ENCODE data around the gene NAT8L.

NAT8L gene

DNA sequence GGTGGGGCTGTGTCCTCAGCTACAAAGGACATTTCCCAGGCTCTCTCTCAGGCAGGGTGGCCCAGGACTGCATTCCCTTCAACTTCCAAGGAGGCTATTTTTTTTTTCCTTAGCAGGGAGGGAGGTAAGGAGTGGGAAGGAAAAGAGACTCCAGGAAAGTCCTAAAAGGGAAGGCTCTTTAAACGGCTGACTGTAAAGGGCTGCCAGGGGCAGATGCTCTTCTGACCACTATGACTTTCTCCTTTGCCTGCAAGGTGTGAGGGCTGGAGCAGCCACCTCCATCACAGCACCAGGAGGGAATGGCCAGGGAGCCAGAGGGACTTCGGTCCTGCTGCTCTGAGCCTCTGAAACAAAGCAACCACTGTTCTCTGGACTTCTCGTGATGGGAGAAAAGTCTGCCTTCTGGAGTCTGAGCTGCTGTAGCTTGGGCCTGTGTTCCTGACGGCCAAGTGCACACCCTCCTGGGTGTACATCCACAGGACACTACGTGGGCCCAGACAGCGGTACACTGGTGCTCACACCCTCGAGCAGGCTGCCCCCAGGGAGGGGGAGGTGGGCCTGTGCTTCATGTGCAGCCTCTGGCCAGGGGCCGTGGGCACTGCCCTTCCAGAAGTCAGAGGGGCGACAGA, 17.9 kb downstream of the NAT8L start:
- DNase-seq: no peak

DNA sequence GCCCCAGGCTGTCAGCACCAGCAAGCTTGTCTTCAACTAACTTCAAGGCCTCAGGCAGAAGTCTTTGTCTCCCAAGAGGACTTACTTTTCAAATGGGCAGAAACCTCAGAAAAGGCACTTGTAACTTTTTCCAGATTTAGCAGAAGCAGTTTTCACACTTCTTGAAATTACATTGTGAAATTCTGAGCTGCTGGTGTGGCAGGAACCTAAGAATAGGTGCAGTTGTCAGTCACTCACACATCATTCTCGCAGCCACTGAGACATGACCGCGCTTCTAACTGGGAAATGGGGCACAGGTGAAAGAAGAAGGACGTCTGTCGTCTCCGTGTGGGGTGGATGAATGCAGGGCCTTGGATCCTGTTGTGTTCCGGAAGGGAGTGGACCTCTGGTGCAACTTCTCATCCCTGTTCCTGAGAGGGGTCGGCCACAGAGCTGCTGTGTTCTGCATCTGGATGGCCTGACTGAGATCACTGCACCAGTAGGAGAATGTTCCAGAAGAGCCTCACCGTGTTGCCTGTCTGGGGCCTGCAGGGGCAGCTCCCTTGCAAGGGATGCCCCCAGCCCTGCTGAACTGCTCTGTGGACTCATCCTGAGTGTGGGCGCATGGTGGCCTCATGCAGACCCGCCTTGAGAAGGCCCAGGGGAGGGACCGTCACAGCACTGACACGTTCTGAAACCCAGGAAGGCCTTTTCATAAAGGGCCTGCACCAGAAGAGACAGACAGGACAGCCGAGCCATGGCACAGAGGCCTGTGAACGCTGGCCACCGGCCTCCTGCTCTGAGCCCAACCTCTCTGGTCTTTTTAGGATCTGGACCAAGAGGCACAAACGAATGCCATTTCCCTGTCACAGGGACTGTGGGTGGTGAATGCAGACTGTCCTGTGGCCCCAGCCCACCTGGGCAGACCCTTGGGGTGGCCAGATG, 18.7 kb downstream of the NAT8L start:
- DNase-seq: no peak

DNA sequence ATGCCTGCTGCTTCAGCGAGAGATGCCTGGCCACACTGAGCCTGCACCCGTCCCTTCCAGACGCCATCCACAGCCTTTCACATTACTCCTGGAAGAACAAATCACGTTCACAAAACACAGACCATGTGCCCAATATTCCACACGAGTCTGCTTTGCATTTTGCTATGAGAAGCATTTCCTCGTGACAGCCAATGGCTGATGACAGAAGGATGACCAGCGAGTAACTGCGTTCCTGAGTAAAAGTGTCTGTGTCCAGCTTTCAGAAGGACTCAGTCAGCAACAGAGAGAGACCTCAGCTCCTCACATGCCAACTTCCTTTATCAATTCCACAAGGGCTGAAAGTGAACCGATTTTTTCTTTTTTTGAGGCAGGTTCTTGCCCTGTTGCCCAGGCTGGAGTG, 19.5 kb downstream of the NAT8L start:
- no peak for DNase-seq

DNA sequence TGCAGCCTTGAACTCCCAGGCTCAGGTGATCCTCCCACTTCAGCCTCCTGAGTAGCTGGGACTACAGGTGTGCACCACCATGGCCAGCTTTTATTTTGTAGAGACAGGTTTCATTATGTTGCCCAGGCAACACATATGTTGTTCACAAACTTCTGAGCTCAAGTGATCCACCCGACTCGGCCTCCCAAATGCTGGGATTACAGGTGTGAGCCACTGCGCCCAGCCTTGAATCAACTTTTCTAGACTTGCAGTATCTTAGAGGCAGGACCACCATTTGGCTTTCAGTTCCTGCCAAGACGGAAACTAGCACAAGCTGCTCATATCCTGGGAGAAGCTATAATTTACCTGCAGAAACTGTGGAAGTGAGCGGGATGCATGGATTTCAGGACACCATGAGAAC, 19.9 kb downstream of the NAT8L start:
- no peak for DNase-seq

DNA sequence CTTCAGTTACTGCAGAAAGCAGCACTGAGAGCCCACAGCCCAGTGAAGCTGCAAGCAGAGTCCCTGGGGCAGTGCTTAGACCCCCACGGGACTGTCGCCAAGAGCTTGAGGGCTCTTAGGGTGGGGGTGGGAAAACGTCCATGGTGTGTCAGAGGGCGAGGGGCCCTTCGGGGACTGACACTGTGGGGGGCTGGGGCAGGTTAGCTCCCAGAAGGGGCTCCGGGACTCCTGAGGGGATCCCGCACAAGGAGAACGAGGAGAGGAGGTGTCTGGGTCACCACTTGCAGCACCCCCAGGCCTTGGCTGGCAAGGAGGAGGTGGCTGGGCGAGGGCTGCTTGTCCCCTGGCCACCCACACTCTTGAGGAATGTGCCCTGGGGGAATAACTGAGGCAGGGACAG, 20.8 kb downstream of the NAT8L start:
- DNase-seq: no peak

DNA sequence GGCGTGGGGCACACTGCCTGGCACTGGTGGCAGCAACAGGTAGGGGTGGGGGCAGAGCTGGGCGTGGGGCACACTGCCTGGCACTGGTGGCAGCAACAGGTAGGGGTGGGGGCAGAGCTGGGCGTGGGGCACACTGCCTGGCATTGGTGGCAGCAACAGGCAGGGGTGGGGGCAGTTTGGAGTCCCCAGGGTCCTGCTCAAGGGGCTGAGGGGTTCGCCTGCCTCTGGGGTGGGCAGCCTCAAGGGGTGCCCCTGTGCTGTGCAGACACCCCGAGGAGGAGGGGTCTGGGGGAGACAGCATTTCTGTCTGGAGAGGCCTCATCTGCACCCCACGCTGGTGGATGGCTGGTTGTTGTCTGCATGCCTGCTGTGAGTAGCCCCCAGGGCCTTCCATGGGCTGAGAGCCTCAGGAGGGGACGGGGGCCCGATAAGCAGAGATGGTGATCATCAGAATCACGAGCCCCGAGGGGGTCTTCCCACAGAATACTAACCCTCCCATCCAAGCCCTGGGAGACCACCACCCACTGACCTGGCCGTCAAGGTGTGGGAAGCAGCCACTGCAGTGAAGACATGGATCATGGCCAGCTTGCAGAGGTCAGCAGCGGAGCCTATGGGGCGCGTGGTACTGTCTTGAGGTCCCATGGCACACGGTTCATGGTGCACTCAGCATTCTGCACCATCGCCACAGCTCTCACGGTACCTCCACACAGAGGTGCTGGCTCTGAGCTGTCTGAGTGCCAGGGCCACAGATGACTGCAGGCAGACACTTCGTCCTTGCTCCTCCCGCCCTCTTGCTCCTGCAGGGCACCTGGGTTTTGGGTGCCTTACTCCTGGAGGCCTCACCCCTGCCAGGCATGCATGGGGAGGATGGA, 21.5 kb downstream of the NAT8L start:
- no peak for DNase-seq

DNA sequence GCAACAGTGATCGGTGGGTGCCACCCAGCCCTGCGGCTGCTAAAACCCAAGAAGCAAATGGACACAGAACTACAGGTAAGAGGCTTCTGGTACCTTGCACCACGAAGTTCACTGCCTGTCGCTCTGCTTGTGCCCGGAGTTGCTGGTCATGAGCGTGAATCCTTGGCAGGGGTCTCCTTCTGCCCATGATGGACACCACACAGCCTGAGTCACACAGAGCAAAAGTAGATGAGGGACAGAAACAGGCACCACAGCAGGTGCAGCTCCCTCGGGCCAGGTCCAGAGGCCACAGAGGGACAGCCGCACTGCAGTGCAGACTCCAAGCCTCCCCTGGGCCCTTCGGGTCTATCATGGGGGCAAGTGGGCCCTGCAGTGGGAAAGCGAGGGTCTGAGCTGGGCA, 22.4 kb downstream of the NAT8L start:
- DNase-seq: no peak

DNA sequence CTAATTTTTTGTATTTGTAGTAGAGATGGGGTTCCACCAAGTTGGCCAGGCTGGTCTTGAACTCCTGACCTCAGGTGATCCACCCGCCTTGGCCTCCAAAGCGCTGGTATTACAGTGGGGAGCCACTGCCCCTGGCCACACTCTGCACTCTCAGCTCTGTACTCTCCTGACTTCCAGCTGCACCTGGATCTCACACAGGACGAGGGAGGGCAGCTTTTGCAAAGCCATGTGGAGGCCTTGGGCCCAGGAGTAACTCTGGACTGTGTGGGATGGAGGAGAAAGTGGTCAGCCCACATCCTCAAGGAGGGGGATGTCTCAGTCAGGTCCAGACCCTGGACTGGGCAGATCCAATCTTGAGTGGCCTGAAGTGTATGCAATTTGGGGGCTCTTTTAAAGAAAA, 23.0 kb downstream of the NAT8L start:
- no peak for DNase-seq

DNA sequence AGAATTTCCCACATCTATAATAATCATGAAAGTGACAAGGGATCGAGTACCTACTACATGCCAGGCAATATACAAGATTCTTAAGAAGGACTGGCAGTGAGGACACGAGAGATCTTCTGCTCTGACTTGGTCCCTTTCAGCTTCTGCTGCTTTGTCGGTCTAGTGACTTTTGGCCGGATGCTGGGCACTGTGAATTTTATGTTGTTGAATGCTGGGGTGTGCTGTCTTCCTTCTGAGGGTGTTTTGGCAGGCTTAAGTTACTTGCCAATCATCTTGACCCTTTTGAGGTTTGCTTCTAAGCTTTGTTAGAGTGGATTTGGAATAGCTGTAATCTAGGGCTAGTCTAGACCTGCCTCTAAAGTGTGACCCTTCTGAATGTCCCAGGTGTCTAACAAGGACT, 23.5 kb downstream of the NAT8L start:
- DNase-seq: no peak

DNA sequence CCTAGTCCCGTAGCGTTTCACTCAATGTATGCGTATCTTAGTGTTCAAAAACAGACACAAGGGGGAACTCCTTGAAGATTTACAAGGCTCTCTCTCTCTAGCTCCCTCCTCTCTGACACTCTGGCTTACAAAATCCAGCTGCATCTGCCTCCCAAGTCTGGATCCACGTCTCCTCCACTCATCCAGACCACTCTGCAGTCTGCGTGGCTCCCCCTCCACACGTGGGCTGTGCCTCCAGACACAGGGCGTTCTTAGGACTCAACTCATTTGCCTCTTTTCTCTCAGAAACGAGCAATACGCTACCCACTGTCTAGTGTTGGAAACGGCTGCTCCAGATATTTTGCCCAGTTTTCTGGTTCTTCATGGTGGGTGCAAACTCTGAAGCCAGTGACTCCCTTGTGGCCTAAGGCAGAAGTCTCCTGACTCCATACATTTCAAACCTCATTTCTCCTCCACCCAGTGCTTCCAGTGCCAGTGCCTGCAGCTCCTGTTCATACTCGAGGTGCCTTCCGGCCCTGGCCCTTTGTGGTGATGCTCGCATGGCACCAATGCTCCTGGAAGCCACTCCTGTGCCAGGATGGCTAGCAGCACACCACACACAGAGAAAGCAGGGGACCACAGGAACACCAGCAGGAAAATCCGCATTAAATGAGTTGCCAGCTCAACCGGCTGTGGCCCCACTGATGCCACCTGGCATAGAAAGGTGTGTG, 24.1 kb downstream of the NAT8L start:
- DNase-seq: no peak

DNA sequence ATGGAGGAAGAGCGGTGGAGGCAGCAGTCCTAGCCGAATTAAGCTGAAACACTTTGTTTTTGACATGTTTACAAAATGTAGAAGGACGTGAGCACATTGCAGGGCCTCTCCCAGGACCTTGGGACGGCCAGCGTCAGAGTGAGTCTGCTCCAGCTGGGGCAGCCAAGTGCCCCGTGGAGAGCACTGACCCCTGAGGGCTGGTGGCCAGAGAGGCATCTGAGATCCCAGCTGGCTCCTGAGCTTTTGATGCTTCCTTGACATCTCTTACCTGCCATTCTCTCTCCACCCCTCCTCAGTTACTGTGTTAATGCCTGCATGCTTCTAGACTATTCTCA, 24.7 kb downstream of the NAT8L start:
- no peak for DNase-seq

DNA sequence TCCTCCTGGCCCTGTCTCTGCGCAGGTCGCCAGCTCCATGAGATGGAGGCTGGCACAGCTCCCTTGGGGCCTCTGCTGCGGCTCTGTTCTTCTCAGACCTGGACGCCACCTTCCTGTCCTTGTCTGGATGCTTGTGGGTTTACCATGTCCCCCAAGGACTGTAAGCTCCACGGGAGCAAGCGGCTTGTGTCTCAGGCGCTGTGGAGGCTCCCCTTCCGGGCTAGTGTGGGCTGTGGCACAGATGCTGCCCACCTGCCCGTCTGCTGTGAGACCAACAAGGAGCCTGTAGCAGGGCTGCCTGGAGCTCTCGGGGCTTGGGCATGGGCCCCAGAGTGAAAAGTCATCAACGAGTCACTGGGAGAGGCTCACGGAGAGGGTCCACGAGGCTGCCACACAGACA, 25.2 kb downstream of the NAT8L start:
- DNase-seq: no peak

DNA sequence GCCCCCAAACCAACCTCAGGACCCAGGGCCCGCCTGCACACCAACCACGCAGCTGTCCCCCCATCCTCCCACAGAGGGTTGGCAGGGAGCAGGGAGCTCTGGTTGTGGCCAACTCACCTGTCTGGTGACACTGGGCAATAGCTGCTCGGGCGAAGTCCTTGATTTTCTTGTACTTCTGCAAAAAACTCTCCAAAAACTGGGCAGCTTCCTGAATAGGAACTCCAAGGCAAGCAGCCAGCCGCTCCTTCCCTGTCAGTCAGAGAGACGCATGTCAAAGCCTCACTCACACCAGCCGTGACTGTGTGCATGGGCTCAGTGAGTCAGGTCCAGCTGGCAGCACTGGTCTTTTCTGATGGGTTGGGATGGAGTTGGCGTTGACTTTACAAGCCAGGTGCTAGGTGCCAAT, 26.4 kb downstream of the NAT8L start:
- DNase-seq: no peak

DNA sequence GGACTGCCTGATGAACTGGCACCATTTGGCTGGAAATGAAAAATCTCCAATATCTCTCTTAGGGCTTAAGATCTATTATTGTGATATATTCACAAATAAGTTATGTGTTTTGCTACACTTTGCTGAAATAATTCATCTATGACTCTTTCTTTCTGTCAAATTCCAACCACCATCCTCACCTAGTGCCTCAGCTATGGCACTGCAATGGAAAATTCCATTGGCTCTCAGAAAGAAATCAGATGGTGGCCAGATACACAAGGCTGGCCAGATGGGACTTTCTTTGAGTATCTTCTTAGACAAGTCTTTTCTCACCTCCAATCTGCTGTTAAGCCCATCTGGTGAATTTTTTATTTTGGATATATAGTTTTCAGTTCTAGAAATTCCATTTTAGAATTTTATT, 28.0 kb downstream of the NAT8L start:
- no peak for DNase-seq

DNA sequence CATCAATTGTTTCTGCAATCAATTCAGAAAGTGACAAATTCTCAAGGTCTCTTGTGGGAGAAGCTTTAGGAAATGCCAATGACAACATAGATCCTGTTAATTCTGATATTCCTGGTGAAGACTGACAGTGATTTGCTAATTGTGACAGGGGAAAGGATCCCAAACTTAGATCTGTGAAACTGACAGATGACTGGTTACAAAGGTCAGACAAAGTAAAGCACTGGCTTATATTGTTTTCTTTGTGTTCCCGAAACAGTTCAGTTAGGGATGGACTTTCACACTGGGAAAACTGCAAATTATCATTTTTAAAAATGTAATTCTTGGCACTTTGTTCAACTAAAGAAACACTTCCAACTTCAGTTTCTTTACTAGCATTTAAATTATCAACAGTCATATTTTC, 30.1 kb downstream of the NAT8L start:
- no peak for DNase-seq

DNA sequence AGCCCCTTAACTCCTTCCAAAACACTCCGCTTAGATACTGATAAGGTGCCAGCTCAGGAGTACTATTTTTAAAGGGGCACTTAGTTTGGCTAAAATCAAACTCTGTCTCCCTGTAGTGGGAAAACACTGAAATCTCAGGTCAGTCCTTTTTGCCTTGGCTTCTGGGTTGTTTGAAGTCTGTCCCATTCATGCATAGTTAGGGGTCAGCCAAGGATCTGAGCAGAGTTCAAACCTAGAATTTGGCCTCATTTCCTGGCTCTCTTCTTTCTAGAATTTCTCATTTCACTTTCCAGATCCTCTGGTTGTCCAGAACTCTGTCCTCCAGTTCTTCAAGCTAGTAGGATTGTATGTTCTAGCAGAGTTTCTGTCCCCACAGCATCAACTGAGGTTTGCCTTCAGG, 31.5 kb downstream of the NAT8L start:
- DNase-seq: no peak

DNA sequence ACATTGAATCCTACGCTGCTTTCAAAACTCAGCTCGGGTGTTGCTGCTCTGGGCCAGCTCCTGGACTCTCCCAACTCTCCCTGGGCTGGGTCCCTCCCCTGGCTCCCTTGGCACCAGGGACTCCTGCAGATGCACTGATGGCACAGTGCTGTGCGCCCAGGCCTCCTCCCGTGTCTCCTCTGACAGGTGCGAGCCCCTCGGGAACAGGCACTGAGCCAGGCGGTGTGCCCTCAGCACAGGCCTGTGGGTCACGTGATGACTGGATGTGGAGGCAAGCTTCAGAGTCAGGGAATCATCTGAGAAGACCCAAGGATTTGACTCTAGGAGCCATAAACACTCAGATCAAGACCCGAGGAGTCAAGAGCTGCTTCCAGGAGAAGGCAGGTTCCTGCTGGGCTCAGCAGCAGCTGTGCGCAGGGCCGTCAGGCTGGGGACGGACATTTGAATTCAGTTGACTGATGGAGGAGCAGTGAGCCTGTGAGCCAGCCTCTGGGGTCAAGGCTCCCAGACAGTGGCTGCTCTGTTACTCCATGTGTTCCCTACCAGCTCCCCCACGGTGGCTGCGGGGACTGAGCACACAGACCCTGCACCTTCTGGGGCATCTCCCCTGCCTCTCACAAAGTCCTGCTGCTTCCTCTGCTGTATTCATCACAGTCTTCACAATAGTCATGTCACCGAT, 33.0 kb downstream of the NAT8L start:
- no peak for DNase-seq

DNA sequence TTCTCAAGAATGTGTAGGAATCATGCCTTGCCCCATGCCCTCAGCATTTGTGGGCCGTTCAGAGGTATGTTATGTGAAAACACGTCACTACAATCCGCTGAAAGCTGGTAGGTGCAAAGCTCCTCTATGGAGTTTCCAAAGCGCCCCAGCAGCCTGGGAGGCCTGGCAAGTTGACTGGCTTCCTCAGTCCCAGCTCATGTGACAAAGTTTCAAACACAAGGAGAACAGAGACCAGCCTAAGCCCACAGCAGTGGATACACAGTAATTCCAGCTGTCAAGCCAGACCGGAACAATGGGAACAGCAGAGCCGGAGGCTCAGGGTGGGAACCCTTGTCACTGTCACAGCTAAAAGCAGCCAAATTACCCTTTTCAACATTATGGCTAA, 33.5 kb downstream of the NAT8L start:
- DNase-seq: no peak

DNA sequence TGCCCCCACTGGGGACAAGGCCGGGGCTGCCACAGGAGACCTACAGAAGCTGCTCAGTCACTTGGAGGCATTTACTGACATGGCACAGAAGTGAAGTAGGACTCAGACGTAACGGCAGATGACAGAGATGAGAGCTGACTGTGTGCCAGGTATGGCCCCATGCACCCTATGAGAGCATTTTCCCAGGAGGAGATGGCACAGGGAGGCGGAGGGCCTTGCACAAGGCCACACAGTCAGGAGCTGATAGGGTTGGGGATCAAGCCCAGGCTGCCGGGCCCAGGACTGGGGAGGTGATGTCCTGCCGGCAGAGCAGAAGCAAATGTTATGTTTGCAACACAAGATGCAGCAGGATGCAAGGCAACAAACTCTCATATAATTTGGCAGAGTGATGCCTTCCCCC, 34.1 kb downstream of the NAT8L start:
- no peak for DNase-seq

DNA sequence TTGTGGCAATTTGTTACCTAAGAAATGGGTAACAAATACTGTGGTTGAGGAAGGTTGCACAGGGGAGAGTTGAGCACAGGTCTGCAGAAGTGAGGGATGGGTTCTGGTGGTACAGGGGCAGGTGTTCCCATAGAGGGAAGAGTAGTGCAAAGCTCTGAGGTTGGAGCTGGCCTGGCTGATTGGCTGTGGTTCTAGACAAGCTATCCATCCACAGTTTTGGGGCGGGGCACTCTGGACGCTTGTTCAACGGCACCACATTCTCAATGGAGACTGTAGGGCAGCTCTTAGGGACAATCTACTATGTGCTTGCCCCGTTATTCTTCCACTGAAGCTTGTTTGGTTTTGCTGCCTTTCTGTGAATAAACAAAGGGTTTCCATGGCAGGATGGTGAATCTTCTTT, 35.4 kb downstream of the NAT8L start:
- no peak for DNase-seq

DNA sequence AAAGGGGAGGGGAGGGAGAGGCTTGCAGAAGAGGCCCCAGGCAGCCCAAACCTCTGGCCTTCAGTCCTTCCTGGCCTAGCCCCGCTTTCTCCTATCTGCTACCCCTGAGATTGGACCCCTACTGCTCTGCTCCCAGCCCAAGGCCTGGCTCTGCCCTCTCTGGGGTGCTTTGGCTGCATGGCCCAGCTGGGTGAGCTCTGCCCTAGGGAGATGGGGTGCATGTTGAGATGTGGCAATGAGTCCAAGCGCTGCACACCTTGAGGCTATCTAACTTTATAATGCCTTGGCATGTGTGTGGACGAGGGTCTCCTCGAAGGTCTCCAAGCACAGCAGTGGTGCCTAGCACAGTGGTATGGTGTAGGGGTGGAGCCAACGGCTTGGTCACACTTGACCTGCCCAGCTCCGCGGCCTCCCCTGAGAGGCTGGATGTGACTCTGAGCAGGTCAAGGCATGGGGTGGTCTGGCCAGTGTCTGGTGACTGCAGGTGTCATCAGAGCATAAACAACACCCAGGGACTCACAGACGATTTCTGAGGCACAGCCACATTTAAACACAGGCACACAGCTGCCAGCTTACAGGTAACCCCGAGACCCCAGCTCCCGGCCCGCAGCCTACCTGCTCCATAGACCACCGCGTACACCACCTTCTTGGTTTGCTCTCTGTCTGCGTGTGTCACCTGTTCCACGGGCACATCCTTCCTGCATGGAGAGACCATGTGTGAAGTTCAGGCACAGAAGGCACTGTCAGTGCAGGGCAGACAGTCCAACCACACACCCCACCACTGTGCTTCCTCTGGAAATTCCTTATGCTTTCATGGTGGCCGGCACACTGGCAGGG, 36.3 kb downstream of the NAT8L start:
- DNase-seq: no peak

Data from SHP77 treated with DMSO at 0.1 percent for 48 hours (cell line).